Neural progenitor cell (in vitro differentiated cells): ENCODE measurements around the gene APOL5. TPM values are rescaled to one million over a fixed set of nuclear protein-coding genes. Genes with fewer than 3 reads are reported as not detected.

Experiments used
- DNase-seq: peaks from one replicate; pipeline ENCODE4 v3.0.0-alpha.2; 2016; ENCODE audit warnings: low spot score
- H2AFZ ChIP-seq: fragments of 200-600 bp; sonication (generic); replicated peaks from 2 replicates; pipeline ENCODE4 v1.6.1; 2016; ENCODE audit warnings: antibody characterized with exemption
- H3F3A ChIP-seq: fragments of 200-600 bp; sonication (generic); 2 replicates; pipeline ENCODE4 v1.6.1; 2016; ENCODE audit warnings: antibody characterized with exemption, low read depth
- H3K27ac ChIP-seq: fragments of 200-600 bp; sonication (generic); 2 replicates; pipeline ENCODE4 v1.5.1; 2016; ENCODE audit warnings: mild to moderate bottlenecking
- H3K27me3 ChIP-seq: fragments of 200-600 bp; sonication (generic); 2 replicates; pipeline ENCODE4 v1.6.1; 2016; ENCODE audit warnings: mild to moderate bottlenecking, moderate library complexity
- H3K36me3 ChIP-seq: fragments of 200-600 bp; sonication (generic); 2 replicates; pipeline ENCODE4 v1.5.1; 2016
- H3K4me1 ChIP-seq: fragments of 200-600 bp; sonication (generic); 2 replicates; pipeline ENCODE4 v1.6.1; 2016; ENCODE audit warnings: mixed run types
- H3K4me2 ChIP-seq: fragments of 200-600 bp; sonication (generic); 2 replicates; pipeline ENCODE4 v1.6.1; 2016
- H3K4me3 ChIP-seq: fragments of 200-600 bp; sonication (generic); 2 replicates; pipeline ENCODE4 v1.5.1; 2016
- H3K79me2 ChIP-seq: fragments of 200-600 bp; sonication (generic); 2 replicates; pipeline ENCODE4 v1.6.1; 2016; ENCODE audit warnings: low read depth
- H3K9ac ChIP-seq: fragments of 200-600 bp; sonication (generic); 2 replicates; pipeline ENCODE4 v1.6.1; 2016
- H3K9me3 ChIP-seq: fragments of 200-600 bp; sonication (generic); 2 replicates; pipeline ENCODE4 v1.5.1; 2016; ENCODE audit warnings: low read depth
- H4K20me1 ChIP-seq: fragments of 200-600 bp; sonication (generic); 2 replicates; pipeline ENCODE4 v1.6.1; 2016; ENCODE audit warnings: low read depth
- H3K27ac Mint-ChIP-seq: 3 replicates; pipeline ENCODE4 v1.8.0; 2021; ENCODE audit warnings: mixed read lengths
- H3K27me3 Mint-ChIP-seq: 2 replicates; pipeline ENCODE4 v1.8.0; 2022; ENCODE audit warnings: low read depth, mild to moderate bottlenecking, inconsistent platforms, moderate library complexity, mixed read lengths; ENCODE audit not compliant: insufficient read depth
- H3K36me3 Mint-ChIP-seq: 3 replicates; pipeline ENCODE4 v1.8.0; 2021; ENCODE audit warnings: mixed read lengths
- H3K4me1 Mint-ChIP-seq: 3 replicates; pipeline ENCODE4 v1.8.0; 2021; ENCODE audit warnings: mixed read lengths
- H3K4me3 Mint-ChIP-seq: 3 replicates; pipeline ENCODE4 v1.8.0; 2021; ENCODE audit warnings: mild to moderate bottlenecking, moderate library complexity, mixed read lengths
- H3K9me3 Mint-ChIP-seq: 3 replicates; pipeline ENCODE4 v1.8.0; 2020; ENCODE audit warnings: mixed read lengths
- CTCF ChIP-seq: fragments of 200-600 bp; sonication (generic); IDR thresholded peaks from 2 replicates; pipeline ENCODE4 v1.5.1; 2017; ENCODE audit warnings: antibody characterized with exemption, mild to moderate bottlenecking
- EZH2 ChIP-seq: fragments of 200-600 bp; sonication (generic); IDR thresholded peaks from 2 replicates; pipeline ENCODE4 v1.6.1; 2017; ENCODE audit warnings: antibody characterized with exemption, mild to moderate bottlenecking, moderate library complexity
- EZH2phosphoT487 ChIP-seq: fragments of 200-600 bp; sonication (generic); IDR thresholded peaks from 2 replicates; pipeline ENCODE4 v1.6.1; 2017; ENCODE audit warnings: antibody characterized with exemption
- total RNA-seq: library from RNA; depleted of rRNA; stranded (reverse); fragments of >200 nt; gene quantifications from 2 replicates; pipeline ENCODE4 v1.2.3, GENCODE V29; 2015; ENCODE audit warnings: low replicate concordance

APOL5 gene
- total RNA-seq, 1 donor from 2014 or later, result not detected

GRCh38 chr22:35711336-35711735 is 6.3 kb upstream of the APOL5 start:
- no peaks in the 10 kb centered on the region for H3K79me2 ChIP-seq
- H3K9me3 ChIP-seq, result no peaks in the 10 kb centered on the region

DNA sequence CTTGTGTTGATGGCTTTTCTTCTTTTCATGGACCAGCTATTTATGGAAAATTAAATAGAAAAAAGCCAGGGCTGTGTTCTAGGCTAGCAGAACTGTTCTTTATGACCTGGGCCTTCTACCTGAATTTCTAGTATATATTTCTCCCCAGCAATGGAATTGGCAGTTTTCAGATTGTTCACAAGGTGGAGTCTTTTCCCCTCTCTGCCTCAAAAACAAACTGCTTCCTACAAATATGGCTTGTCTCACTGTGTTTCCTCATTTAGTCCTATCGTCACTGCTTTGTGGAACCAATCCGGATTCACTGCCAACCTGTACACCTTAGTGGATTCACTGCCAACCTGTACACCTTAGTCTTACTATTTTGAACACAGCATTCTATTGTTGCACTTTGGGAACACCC is 5.0 kb upstream of the APOL5 start:
- H3K27me3 Mint-ChIP-seq, result peaks cover 3% of the 10 kb centered on the region
- H2AFZ ChIP-seq, result no peak overlapping the region
- H3K27ac Mint-ChIP-seq, result no peak overlapping the region
- H3K36me3 ChIP-seq, result no peaks in the 10 kb centered on the region
- TF ChIP-seq EZH2phosphoT487, result no peak
- TF ChIP-seq CTCF, result no peak
- TF ChIP-seq EZH2, result no peak
- H3K9me3 Mint-ChIP-seq, result peaks cover 3% of the 10 kb centered on the region
- no peaks in the 10 kb centered on the region for H3K9me3 ChIP-seq
- H3K4me1 ChIP-seq, result no peaks in the 10 kb centered on the region
- H3K4me3 Mint-ChIP-seq, result no peak overlapping the region
- H3K36me3 Mint-ChIP-seq, result no peaks in the 10 kb centered on the region
- H3K27ac ChIP-seq, result no peak overlapping the region
- no peak for DNase-seq
- no peak overlapping the region for H3K4me2 ChIP-seq
- peaks cover 3% of the 10 kb centered on the region for H3K4me1 Mint-ChIP-seq
- H3F3A ChIP-seq, result no peaks in the 10 kb centered on the region
- H3K79me2 ChIP-seq, result no peaks in the 10 kb centered on the region
- no peak overlapping the region for H3K9ac ChIP-seq
- no peak overlapping the region for H3K4me3 ChIP-seq
- H4K20me1 ChIP-seq, result no peaks in the 10 kb centered on the region
- H3K27me3 ChIP-seq, result no peaks in the 10 kb centered on the region

More at GRCh38 chr22:35711336-35711735, 6.3 kb upstream of the APOL5 start:
- no peak overlapping the region for H3K27ac Mint-ChIP-seq
- no peak overlapping the region for H3K27ac ChIP-seq
- H3F3A ChIP-seq, result no peaks in the 10 kb centered on the region
- H3K9me3 Mint-ChIP-seq, result peaks cover 3% of the 10 kb centered on the region
- H3K4me3 Mint-ChIP-seq, result no peak overlapping the region
- no peaks in the 10 kb centered on the region for H4K20me1 ChIP-seq
- H3K4me1 ChIP-seq, result no peaks in the 10 kb centered on the region
- peaks cover 3% of the 10 kb centered on the region for H3K4me1 Mint-ChIP-seq
- no peaks in the 10 kb centered on the region for H3K27me3 ChIP-seq
- no peak overlapping the region for H2AFZ ChIP-seq
- peaks cover 3% of the 10 kb centered on the region for H3K27me3 Mint-ChIP-seq
- H3K4me2 ChIP-seq, result no peak overlapping the region
- H3K36me3 ChIP-seq, result no peaks in the 10 kb centered on the region
- no peak for DNase-seq
- no peak overlapping the region for H3K4me3 ChIP-seq
- TF ChIP-seq EZH2 (no peak), EZH2phosphoT487 (no peak), CTCF (no peak)
- no peak overlapping the region for H3K9ac ChIP-seq
- no peaks in the 10 kb centered on the region for H3K36me3 Mint-ChIP-seq

GRCh38 chr22:35719212-35719875 is 1.7 kb downstream of the APOL5 start:
- Mint-ChIP-seq H3K36me3 (no peaks in the 10 kb centered on the region), H3K9me3 (peaks cover 17% of the 10 kb centered on the region), H3K4me3 (no peak overlapping the region), H3K4me1 (no peaks in the 10 kb centered on the region), H3K27ac (no peak overlapping the region), H3K27me3 (peaks cover 4% of the 10 kb centered on the region)
- no peak overlapping the region for H2AFZ ChIP-seq
- no peak for DNase-seq
- H4K20me1 ChIP-seq, result no peaks in the 10 kb centered on the region
- TF ChIP-seq EZH2phosphoT487, result no peak
- no peak for TF ChIP-seq CTCF
- no peak for TF ChIP-seq EZH2
- no peaks in the 10 kb centered on the region for H3K27me3 ChIP-seq
- H3K36me3 ChIP-seq, result no peaks in the 10 kb centered on the region
- H3K9me3 ChIP-seq, result no peaks in the 10 kb centered on the region
- H3K9ac ChIP-seq, result no peak overlapping the region
- H3K4me2 ChIP-seq, result no peak overlapping the region
- H3K4me3 ChIP-seq, result no peak overlapping the region
- no peaks in the 10 kb centered on the region for H3K4me1 ChIP-seq
- H3K27ac ChIP-seq, result no peak overlapping the region
- no peaks in the 10 kb centered on the region for H3K79me2 ChIP-seq
- no peaks in the 10 kb centered on the region for H3F3A ChIP-seq
